ENCODE results near the gene SDC3. TPM values are rescaled to one million over a fixed set of nuclear protein-coding genes. Genes with fewer than 3 reads are reported as not detected.

Gene SDC3
- total and polyA plus RNA-seq, 7 donors: 2.4 to 91.1 (median 29.9) TPM

GRCh38 chr1:30876451-30877204, 31.9 kb downstream of the SDC3 start:
- whole genome bisulfite sequencing, 2 donors: 93 to 94% methylated on average over 25 of the region's 25 CpGs
- H3K36me3 ChIP-seq: peaks cover 29 to 53% (median 42%) of the 10 kb centered on the region in 4 donors
- no peak overlapping the region for H3K4me3 ChIP-seq
- DNase-seq: no peak
- no peaks in the 10 kb centered on the region for H3K27me3 ChIP-seq
- intact Hi-C loops (cut with DNase I): loop anchor here (2.0 kb wide), 1 partner anchor 52 kb away; no protein-coding TSS in a partner anchor
- peaks cover 0 to 5% (median 1%) of the 10 kb centered on the region in 4 donors for H3K9me3 ChIP-seq
- peaks cover 0 to 57% (median 55%) of the 10 kb centered on the region in 4 donors for H3K4me1 ChIP-seq
- TF ChIP-seq CTCF (IDR thresholded peaks at IDR 0.05) (peak in 1 of 4 experiments; percentile 24), EP300 (IDR thresholded peaks at IDR 0.05) (no peak)
- peak overlapping the region; percentile 72 to 95 (median 86) for H3K27ac ChIP-seq

- intact Hi-C loops (cut with DNase I): loop anchor here (2.0 kb wide), 1 partner anchor 51 kb away; no protein-coding TSS in a partner anchor
- Histone ChIP-seq H3K36me3 (peaks cover 29 to 60% (median 46%) of the 10 kb centered on the region in 4 donors), H3K4me3 (no peak overlapping the region), H3K27ac (peak overlapping the region in 2 of 4 donors; percentile 93 to 95), H3K4me1 (peaks cover 0 to 50% (median 48%) of the 10 kb centered on the region in 4 donors), H3K27me3 (no peaks in the 10 kb centered on the region), H3K9me3 (peaks cover 0 to 5% (median 1%) of the 10 kb centered on the region in 4 donors)
- WGBS, 2 donors: 83 to 92% methylated on average over 11 of the region's 11 CpGs
- no peak for DNase-seq
- TF ChIP-seq EP300 (IDR thresholded peaks at IDR 0.05): no peak
- no peak for TF ChIP-seq POLR2A (IDR thresholded peaks at IDR 0.05)
- TF ChIP-seq POLR2AphosphoS5 (IDR thresholded peaks at IDR 0.05): no peak
- TF ChIP-seq CTCF (IDR thresholded peaks at IDR 0.05): no peak
Observed at GRCh38 chr1:30875916-30876315, 32.6 kb downstream of the SDC3 start.

GRCh38 chr1:30875197-30875596, 33.4 kb downstream of the SDC3 start:
- Histone ChIP-seq H3K27ac (no peak overlapping the region), H3K4me1 (peaks cover 0 to 43% (median 40%) of the 10 kb centered on the region in 4 donors), H3K4me3 (no peak overlapping the region), H3K36me3 (peaks cover 29 to 64% (median 46%) of the 10 kb centered on the region in 4 donors), H3K27me3 (no peaks in the 10 kb centered on the region), H3K9me3 (peaks cover 0 to 5% (median 1%) of the 10 kb centered on the region in 4 donors)
- TF ChIP-seq POLR2A (IDR thresholded peaks at IDR 0.05): no peak
- TF ChIP-seq CTCF (IDR thresholded peaks at IDR 0.05): no peak
- no peak for TF ChIP-seq EP300 (IDR thresholded peaks at IDR 0.05)
- no peak for TF ChIP-seq POLR2AphosphoS5 (IDR thresholded peaks at IDR 0.05)
- DNase-seq: no peak
- 89 to 90% methylated on average over 6 of the region's 6 CpGs for WGBS, 2 donors
- intact Hi-C loops (cut with DNase I): no loop called here

GRCh38 chr1:30874176-30874575, 34.4 kb downstream of the SDC3 start:
- TF ChIP-seq EP300 (IDR thresholded peaks at IDR 0.05) (no peak), POLR2A (IDR thresholded peaks at IDR 0.05) (no peak)
- H3K27me3 ChIP-seq: no peaks in the 10 kb centered on the region
- no peak for DNase-seq
- H3K4me1 ChIP-seq: peaks cover 0 to 33% (median 30%) of the 10 kb centered on the region in 4 donors
- intact Hi-C loops (cut with DNase I): no loop called here
- WGBS, 2 donors: 95 to 97% methylated on average over 11 of the region's 11 CpGs
- peaks cover 29 to 68% (median 46%) of the 10 kb centered on the region in 4 donors for H3K36me3 ChIP-seq
- no peak overlapping the region for H3K4me3 ChIP-seq
- H3K27ac ChIP-seq: no peak overlapping the region
- peaks cover 0 to 5% (median 1%) of the 10 kb centered on the region in 4 donors for H3K9me3 ChIP-seq

GRCh38 chr1:30872948-30873263, 35.7 kb downstream of the SDC3 start:
- no peak for DNase-seq
- no peak overlapping the region for H3K27ac ChIP-seq

More at GRCh38 chr1:30872948-30873263, 35.7 kb downstream of the SDC3 start:
- Histone ChIP-seq H3K36me3 (peaks cover 29 to 68% (median 46%) of the 10 kb centered on the region in 4 donors), H3K9me3 (peaks cover 0 to 5% (median 1%) of the 10 kb centered on the region in 4 donors), H3K27me3 (no peaks in the 10 kb centered on the region), H3K4me3 (no peak overlapping the region), H3K4me1 (peaks cover 0 to 20% (median 17%) of the 10 kb centered on the region in 4 donors)
- 94 to 95% methylated on average over 4 of the region's 4 CpGs for WGBS, 2 donors
- intact Hi-C loops (cut with DNase I): no loop called here
- TF ChIP-seq POLR2AphosphoS5 (IDR thresholded peaks at IDR 0.05) (no peak), POLR2A (IDR thresholded peaks at IDR 0.05) (no peak), EP300 (IDR thresholded peaks at IDR 0.05) (no peak), CTCF (IDR thresholded peaks at IDR 0.05) (no peak)

All from sigmoid colon (tissue), 7 donors.